ENCODE data around the gene LSG1.
A peak's percentile ranks its signal among the peaks of the same experiment; 100 is the strongest.

The LSG1 gene

GRCh38 chr3:194682694-194683310 lies 10.8 kb upstream of the LSG1 start:
- H3K4me3 ChIP-seq (ENCODE audit: low read depth, low read length) = no peak overlapping the region
- TF ChIP-seq CTCF (IDR thresholded peaks at IDR 0.05; ENCODE audit: control insufficient read depth, extremely low read depth, insufficient read depth) = peak; percentile 89
- peak; percentile 92 for DNase-seq (ENCODE audit: low read depth)

- H3K4me3 ChIP-seq (ENCODE audit: low read depth, low read length) = no peak overlapping the region
Measured at GRCh38 chr3:194682189-194682693, 10.2 kb upstream of the LSG1 start.

GRCh38 chr3:194680888-194681615 lies 9.1 kb upstream of the LSG1 start:
- no peak for DNase-seq (ENCODE audit: low read depth)
- H3K4me3 ChIP-seq (ENCODE audit: low read depth, low read length) = no peak overlapping the region
- TF ChIP-seq CTCF (IDR thresholded peaks at IDR 0.05; ENCODE audit: control insufficient read depth, extremely low read depth, insufficient read depth) = no peak

More at GRCh38 chr3:194682189-194682693, 10.2 kb upstream of the LSG1 start:
- TF ChIP-seq CTCF (IDR thresholded peaks at IDR 0.05; ENCODE audit: control insufficient read depth, extremely low read depth, insufficient read depth) = no peak
- DNase-seq (ENCODE audit: low read depth) = no peak

- H3K4me3 ChIP-seq (ENCODE audit: low read depth, low read length) = no peak overlapping the region
- no peak for TF ChIP-seq CTCF (IDR thresholded peaks at IDR 0.05; ENCODE audit: control insufficient read depth, extremely low read depth, insufficient read depth)
- DNase-seq (ENCODE audit: low read depth) = no peak
Measured at GRCh38 chr3:194676471-194676870, 4.5 kb upstream of the LSG1 start.

GRCh38 chr3:194675680-194676079 lies 3.7 kb upstream of the LSG1 start:
- H3K4me3 ChIP-seq (ENCODE audit: low read depth, low read length) = no peak overlapping the region
- TF ChIP-seq CTCF (IDR thresholded peaks at IDR 0.05; ENCODE audit: control insufficient read depth, extremely low read depth, insufficient read depth) = no peak
- DNase-seq (ENCODE audit: low read depth) = no peak

GRCh38 chr3:194675081-194675640 lies 3.2 kb upstream of the LSG1 start:
- no peak for TF ChIP-seq CTCF (IDR thresholded peaks at IDR 0.05; ENCODE audit: control insufficient read depth, extremely low read depth, insufficient read depth)
- no peak overlapping the region for H3K4me3 ChIP-seq (ENCODE audit: low read depth, low read length)
- DNase-seq (ENCODE audit: low read depth) = no peak
